Mesothelial cell of epicardium (in vitro differentiated cells): ENCODE measurements around the gene PPFIA3. TPM values are rescaled to one million over a fixed set of nuclear protein-coding genes. Genes with fewer than 3 reads are reported as not detected.
"Not testable (repeated sequence)": the region's sequence is repeated elsewhere in the genome, so short reads cannot be mapped to it uniquely, and the experiment has no call there.

Experiments
- DNase-seq, 2 experiments: peaks; one replicate each; pipeline ENCODE4 v3.0.0; 2021; ENCODE audit warnings: low spot score in 2 of 2; ENCODE audit not compliant: unreplicated experiment in 2 of 2
- H3K27ac Mint-ChIP-seq: 2 replicates; pipeline ENCODE4 v1.8.0; 2021; ENCODE audit warnings: mixed read lengths
- H3K27me3 Mint-ChIP-seq: 2 replicates; pipeline ENCODE4 v1.8.0; 2021; ENCODE audit warnings: low read depth, mixed read lengths
- H3K36me3 Mint-ChIP-seq: 2 replicates; pipeline ENCODE4 v1.8.0; 2021; ENCODE audit warnings: mixed read lengths
- H3K4me1 Mint-ChIP-seq: 2 replicates; pipeline ENCODE4 v1.8.0; 2021; ENCODE audit warnings: mixed read lengths
- H3K4me3 Mint-ChIP-seq: 2 replicates; pipeline ENCODE4 v1.8.0; 2021; ENCODE audit warnings: mild to moderate bottlenecking, moderate library complexity, mixed read lengths
- H3K9me3 Mint-ChIP-seq: 2 replicates; pipeline ENCODE4 v1.8.0; 2021; ENCODE audit warnings: mixed read lengths
- CTCF ChIP-seq: fragments of 200-600 bp; sonication (generic); IDR thresholded peaks from one replicate; pipeline ENCODE4 v1.5.0; 2021; ENCODE audit warnings: antibody characterized with exemption; ENCODE audit not compliant: unreplicated experiment
- total RNA-seq: library from RNA; stranded (reverse); gene quantifications from 3 replicates; pipeline ENCODE4 v1.2.1, GENCODE V29; 2021

PPFIA3 gene
- total RNA-seq, 1 donor from 2014 or later = 9.9 TPM

GRCh38 chr19:49165865-49166301 is 46.5 kb downstream of the PPFIA3 start:
- Mint-ChIP-seq H3K27me3 (no peaks in the 10 kb centered on the region), H3K4me1 (no peaks in the 10 kb centered on the region), H3K9me3 (no peaks in the 10 kb centered on the region), H3K4me3 (no peak overlapping the region), H3K36me3 (peaks cover 11% of the 10 kb centered on the region), H3K27ac (no peak overlapping the region)
- DNase-seq = no peak
- no peak for TF ChIP-seq CTCF

GRCh38 chr19:49167857-49168409 is 48.6 kb downstream of the PPFIA3 start:
- Mint-ChIP-seq H3K27ac (no peak overlapping the region), H3K9me3 (no peaks in the 10 kb centered on the region), H3K4me1 (no peaks in the 10 kb centered on the region)

GRCh38 chr19:49168421-49168820 is 49.1 kb downstream of the PPFIA3 start:
- no peak for TF ChIP-seq CTCF
- Mint-ChIP-seq H3K27me3 (no peaks in the 10 kb centered on the region), H3K27ac (no peak overlapping the region), H3K4me1 (no peaks in the 10 kb centered on the region), H3K36me3 (peaks cover 14% of the 10 kb centered on the region), H3K9me3 (no peaks in the 10 kb centered on the region), H3K4me3 (no peak overlapping the region)
- no peak for DNase-seq

More at GRCh38 chr19:49167857-49168409, 48.6 kb downstream of the PPFIA3 start:
- Mint-ChIP-seq H3K4me3 (no peak overlapping the region), H3K27me3 (no peaks in the 10 kb centered on the region), H3K36me3 (peaks cover 14% of the 10 kb centered on the region)
- no peak for DNase-seq
- no peak for TF ChIP-seq CTCF

- Mint-ChIP-seq H3K4me1 (no peaks in the 10 kb centered on the region), H3K27me3 (no peaks in the 10 kb centered on the region), H3K27ac (no peak overlapping the region), H3K9me3 (no peaks in the 10 kb centered on the region), H3K36me3 (peaks cover 19% of the 10 kb centered on the region), H3K4me3 (no peak overlapping the region)
- DNase-seq = no peak
- TF ChIP-seq CTCF = no peak
Measured at GRCh38 chr19:49173198-49173597, 53.9 kb downstream of the PPFIA3 start.

GRCh38 chr19:49180659-49181058 is 61.3 kb downstream of the PPFIA3 start:
- no peaks in the 10 kb centered on the region for H3K27me3 Mint-ChIP-seq

GRCh38 chr19:49182010-49182847 is 62.9 kb downstream of the PPFIA3 start:
- H3K27me3 Mint-ChIP-seq, H3K27ac Mint-ChIP-seq, H3K4me3 Mint-ChIP-seq, DNase-seq, H3K4me1 Mint-ChIP-seq: not testable (repeated sequence)
- Mint-ChIP-seq H3K36me3 (peaks cover 34% of the 10 kb centered on the region), H3K9me3 (peaks cover 10% of the 10 kb centered on the region)

More at GRCh38 chr19:49180659-49181058, 61.3 kb downstream of the PPFIA3 start:
- no peak for TF ChIP-seq CTCF
- no peak for DNase-seq
- peaks cover 10% of the 10 kb centered on the region for H3K9me3 Mint-ChIP-seq
- peaks cover 33% of the 10 kb centered on the region for H3K36me3 Mint-ChIP-seq
- no peak overlapping the region for H3K4me3 Mint-ChIP-seq
- H3K4me1 Mint-ChIP-seq = no peaks in the 10 kb centered on the region
- H3K27ac Mint-ChIP-seq = no peak overlapping the region
